ENCODE data around the gene DLGAP1.
A peak's percentile ranks its signal among the peaks of the same experiment; 100 is the strongest.

Gene DLGAP1

DNA sequence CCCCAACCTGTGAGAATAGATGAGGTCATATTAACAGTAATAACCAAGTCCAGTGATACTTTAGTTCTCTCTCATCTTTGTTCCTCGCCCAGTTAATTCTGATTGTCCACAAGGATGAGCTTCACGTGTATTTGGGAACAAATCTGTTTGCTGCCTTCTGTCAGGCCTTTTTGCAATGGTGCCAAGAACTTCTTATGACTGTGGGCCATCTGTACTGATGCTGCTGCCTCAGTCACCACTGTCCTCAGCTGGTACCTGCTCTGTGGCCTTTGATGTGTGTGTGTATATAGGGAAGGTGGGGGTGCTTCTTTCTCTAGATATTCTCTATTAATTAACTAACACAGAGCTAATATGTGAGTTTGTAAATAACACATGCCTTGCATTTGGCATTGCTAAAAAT lies 612.3 kb downstream of the DLGAP1 start:
- DNase-seq = no peak

DNA sequence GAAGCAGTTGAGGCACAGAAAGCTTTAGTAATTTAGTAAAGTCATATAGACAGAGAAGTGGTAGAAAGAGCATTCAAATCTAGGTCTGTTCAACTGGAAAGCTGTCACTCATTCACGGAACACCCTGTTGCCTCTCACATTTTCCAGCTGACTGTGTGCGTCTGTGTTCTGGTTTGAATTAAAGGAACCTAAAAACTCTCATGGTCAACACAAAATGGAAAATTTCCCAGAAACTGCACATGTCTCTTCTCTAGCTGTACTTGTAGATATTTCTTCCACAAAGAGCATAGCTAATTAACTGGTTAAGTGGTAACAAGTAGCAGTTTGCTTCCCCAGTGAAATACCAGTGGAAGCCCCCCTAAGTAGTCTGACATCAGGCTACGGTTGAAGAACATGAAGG lies 614.3 kb downstream of the DLGAP1 start:
- no peak for DNase-seq

DNA sequence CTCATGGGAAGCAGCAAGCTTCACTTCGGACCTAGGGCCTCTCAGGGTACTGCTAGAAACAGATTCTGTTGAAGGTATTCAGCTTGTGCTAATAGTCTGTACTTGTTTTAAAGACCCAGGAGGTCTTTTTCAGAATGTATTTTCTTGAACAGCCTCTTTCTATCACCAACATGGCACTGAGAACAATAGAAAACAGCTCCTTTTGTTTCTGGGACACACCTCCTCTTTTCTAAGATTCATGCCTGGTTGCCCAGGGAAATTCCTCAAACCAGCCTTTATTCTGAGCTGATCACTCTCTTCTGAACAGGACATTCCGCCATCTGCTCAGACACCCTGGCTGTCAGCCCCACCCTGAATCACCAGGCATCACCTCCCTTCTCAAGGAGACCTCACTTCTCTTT lies 615.5 kb downstream of the DLGAP1 start:
- no peak for DNase-seq

DNA sequence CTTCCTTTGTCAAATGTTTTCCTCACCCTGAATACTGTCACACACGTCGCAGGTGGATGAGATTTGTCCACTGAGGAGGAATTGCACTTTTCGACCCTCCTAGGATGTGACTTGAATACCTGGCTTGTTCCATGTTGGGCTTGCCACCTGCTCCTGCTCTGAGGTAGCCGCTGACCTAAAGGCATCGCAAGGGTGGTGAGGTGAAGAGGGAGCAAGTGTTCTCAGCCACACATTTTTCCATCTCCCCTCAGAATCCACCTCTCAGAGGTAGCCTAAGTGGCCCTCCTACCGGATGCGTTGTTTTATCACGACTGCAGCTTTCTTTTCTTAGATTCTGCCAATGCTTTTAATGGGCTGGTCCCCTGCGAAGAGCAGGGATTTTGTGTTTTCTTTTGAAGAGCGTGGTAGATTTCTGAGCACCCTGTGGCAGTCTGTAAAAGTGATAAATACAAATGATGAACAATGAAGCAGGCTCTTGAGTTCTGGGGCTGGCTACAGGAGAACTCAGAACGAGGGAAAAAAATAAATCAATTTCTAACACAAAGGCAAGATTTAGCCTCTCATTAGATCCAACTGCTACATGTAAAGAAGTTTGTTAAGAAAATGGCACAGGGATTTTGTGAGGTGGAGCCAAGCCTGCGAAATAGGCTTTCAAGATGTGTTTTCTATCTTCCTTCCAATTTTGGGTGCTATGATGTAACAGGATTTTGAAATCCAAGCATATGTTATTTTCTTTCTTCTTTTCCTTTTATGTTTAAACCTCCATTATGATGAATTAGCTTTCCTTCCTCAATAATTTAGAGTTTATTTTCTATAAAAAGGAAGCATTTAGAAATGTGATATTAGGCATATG lies 618.4 kb downstream of the DLGAP1 start:
- peak; percentile 25 for DNase-seq

DNA sequence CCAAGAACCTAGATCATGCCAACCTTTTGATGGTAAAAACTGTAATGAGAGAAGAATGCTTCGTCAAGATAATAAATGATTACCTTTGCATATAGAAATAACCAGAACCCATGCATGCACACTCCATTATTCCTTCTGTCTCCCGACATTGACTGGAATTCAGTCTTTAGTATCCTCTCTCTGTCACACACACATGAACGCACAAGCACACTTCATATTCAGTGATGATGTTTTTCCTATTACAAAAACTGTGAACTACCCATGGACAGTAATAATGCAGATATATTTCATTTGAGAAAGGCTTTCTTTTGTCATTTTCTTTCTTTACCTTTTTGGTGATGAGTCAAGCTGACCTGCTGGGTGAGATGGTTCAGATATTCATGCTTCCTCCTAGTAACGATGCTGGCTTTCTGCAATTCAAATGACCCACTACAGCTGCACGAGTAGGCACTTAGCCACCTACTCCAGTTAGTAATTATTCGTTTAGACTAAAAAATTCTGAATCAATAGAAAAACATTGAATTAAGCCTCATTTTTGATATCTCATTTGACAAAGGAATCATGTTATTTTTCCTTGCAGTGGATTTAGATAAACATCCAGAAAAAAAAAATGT lies 623.0 kb downstream of the DLGAP1 start:
- peak; percentile 54 for DNase-seq

GRCh38 chr18:3830604-3831003 lies 624.5 kb downstream of the DLGAP1 start:
- DNase-seq = no peak

DNA sequence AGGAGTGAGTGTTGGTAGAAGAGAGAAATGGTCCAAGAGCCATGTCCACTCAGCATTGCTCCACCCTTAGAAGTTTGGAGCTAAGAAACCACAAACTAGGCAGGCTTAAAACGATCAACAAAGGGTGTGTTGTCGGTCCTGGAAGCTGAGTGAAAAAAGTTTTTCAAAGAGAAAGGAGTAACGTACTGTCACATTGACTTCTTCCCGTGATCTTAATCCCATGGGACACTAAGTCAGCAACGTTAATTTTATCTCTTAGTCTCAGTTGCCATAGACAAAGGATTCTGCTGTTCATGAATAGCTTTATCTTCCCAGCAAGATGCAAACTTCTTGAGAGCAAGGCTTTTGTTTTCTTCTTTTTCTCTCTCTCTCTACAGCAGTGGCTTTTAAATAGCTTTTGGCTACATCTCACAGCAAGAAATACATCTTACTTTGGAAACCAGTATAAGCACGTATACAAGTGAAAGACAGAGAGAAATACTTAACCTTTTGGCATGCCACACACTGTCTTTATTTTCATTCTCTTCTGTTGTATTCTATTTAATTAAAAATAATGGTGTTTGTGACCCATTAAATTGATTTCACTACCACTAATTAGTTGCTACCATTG lies 627.8 kb downstream of the DLGAP1 start:
- no peak for DNase-seq

DNA sequence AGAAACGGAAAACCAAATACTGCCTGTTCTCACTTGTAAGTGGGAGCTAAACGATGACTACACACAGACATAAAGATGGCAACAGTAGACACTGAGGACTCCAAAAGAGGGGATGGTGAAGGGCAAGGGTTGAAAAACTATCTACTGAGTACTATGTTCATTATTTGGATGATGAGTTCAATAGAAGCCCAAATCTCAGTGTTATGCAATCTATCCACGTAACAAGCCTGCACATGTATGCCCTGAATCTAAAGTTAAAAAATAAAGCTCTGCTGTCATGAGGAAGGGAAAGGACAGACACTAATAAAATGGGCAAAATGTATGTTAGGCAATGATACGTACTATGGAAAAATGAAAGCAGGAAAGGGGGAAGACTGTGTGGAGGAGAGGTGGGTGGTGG lies 629.1 kb downstream of the DLGAP1 start:
- no peak for DNase-seq

DNA sequence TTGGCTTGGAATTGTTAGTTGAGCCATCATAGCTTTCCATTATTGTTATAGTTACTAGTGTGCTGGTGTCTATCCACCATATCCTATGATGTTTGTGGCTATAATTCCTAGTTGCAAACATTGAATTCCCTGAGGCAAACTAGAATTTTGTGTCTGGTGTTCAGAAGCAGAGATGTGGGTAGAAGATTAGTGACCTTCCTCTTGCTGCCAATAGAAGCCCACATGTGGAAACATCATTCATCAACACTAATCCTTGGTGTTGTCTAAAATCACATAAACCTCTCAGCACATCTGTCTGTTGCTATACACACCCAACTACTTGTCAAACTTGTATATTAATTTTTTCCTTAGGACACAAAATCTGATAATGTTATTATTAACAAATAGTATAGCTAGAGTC lies 631.0 kb downstream of the DLGAP1 start:
- no peak for DNase-seq

- no peak for DNase-seq
Observed at GRCh38 chr18:3823073-3823472, 632.0 kb downstream of the DLGAP1 start.

DNA sequence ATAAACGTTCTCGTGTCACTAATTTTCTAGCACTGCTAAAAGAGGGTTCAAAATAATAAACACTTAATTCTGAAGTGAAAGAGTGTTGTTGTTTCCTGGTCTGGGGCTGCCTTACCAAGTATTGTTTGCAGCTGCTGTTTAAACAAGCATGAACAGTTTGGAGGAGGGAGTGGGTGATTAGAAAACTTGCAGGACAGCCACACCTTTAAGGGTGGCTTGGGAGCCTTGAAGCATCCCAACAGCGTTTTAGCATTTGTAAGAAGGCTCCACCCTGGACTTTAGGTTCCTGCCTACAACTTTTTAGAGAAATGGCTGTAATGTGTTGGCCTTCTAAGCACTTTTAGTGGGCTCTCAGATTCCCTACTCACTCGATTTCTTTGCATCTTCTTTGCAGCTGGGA lies 633.6 kb downstream of the DLGAP1 start:
- DNase-seq = peak; percentile 18

DNA sequence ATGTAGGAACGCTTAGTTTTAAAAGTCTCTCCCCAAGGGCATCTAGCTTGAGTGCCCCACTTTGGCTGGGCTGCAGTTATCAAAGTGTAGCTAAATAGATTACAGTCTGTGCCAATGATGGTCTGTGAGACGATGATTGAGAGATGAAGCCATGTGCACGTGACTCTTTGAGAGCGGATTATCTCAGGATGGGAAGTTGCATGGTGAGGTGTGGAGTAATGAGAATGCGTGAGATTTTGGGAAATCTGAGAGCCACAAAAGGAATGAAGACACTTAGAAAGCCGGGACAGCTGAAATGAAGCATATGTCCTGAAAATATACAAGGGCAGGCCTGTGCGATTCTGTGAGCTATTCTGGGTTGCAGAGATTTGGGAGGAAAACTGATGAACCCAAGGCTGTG lies 635.1 kb downstream of the DLGAP1 start:
- no peak for DNase-seq

- DNase-seq = no peak
Observed at GRCh38 chr18:3816610-3817363, 638.3 kb downstream of the DLGAP1 start.

- no peak for DNase-seq
Observed at GRCh38 chr18:3815991-3816390, 639.1 kb downstream of the DLGAP1 start.

DNA sequence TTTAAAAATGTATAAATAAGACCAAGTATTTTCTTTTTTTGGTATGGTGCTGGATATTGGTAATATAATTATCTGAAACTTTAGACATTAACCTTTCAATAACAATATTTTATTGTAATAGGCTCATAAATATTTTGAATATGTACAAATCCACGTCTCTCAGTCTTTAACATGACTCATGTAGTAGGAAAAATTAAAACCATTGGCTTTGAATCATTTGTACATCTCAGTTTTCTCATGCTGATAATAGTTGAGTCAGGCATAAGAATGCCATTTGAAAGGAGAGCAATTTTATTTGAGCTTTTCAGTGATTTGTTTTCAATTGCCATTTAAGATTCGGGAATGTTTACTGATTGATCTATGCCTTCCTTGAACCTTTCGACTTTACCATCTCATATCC lies 640.3 kb downstream of the DLGAP1 start:
- no peak for DNase-seq

DNA sequence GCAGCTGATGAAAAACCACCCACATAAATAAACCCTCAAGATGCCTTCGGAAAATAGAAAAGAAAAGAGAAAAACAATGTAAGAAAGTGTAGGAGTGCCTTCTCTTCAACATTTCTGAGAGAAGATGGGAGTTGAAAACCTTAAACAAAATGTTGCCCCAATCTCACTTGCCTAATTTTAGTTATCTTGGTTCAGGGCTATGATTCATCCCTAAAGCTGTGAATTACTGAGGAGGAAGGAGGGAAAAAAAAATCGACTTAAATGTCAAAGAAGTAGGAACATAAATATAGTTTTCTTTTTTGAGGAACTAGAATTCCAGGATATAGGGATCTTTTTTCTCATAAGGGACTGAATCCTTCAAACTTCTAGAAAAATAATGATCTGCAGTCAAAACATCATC lies 644.8 kb downstream of the DLGAP1 start:
- DNase-seq = no peak

GRCh38 chr18:3808985-3809780 lies 645.9 kb downstream of the DLGAP1 start:
- no peak for DNase-seq

GRCh38 chr18:3806656-3807055 lies 648.5 kb downstream of the DLGAP1 start:
- DNase-seq = no peak

DNA sequence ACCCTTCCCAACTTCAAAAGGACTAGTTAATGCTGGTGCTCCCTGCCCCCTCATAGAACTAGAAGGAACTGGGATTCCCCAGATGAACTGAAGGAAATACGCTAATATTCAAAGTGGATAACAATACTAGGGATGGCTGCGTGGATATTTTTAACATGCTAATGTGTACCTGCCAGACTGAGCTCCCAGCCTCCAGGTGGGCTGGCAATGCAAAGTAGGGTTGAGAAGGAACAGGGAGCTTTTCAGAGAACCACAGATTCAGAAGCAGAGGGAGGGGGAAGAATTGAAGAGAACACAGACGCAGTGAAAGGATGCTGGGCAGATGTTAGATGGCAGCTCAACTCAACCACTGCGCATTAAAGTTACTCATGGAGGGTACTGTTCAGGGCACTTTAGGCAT lies 650.8 kb downstream of the DLGAP1 start:
- DNase-seq = no peak

GRCh38 chr18:3803350-3803749 lies 651.8 kb downstream of the DLGAP1 start:
- no peak for DNase-seq

- DNase-seq = peak; percentile 15
Observed at GRCh38 chr18:3799515-3799914, 655.6 kb downstream of the DLGAP1 start.

DNA sequence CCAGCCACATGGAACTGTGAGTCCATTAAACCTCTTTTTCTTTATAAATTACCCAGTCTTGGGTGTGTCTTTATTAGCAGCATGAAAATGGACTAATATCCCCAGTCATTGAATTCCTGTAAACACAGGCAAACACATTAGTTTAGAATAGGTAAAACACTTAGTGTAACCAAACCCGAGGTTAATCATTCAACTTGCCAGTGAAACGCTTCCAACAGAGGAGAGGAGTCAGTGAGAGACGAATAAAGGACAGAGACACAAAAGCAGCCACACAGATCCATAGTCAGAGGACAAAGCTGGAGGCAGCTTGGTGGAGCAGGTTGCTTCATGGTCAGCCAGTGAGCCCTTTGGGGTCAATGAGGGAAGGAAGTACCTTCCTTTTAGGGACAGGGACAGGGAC lies 657.1 kb downstream of the DLGAP1 start:
- DNase-seq = no peak

GRCh38 chr18:3796434-3796833 lies 658.7 kb downstream of the DLGAP1 start:
- no peak for DNase-seq
